Measurements from ENCODE around the gene DIPK1A. TPM values are rescaled to one million over a fixed set of nuclear protein-coding genes. Genes with fewer than 3 reads are reported as not detected.

Gene DIPK1A
- total RNA-seq, 1 donor from 2014 or later: 7.9 TPM

DNA sequence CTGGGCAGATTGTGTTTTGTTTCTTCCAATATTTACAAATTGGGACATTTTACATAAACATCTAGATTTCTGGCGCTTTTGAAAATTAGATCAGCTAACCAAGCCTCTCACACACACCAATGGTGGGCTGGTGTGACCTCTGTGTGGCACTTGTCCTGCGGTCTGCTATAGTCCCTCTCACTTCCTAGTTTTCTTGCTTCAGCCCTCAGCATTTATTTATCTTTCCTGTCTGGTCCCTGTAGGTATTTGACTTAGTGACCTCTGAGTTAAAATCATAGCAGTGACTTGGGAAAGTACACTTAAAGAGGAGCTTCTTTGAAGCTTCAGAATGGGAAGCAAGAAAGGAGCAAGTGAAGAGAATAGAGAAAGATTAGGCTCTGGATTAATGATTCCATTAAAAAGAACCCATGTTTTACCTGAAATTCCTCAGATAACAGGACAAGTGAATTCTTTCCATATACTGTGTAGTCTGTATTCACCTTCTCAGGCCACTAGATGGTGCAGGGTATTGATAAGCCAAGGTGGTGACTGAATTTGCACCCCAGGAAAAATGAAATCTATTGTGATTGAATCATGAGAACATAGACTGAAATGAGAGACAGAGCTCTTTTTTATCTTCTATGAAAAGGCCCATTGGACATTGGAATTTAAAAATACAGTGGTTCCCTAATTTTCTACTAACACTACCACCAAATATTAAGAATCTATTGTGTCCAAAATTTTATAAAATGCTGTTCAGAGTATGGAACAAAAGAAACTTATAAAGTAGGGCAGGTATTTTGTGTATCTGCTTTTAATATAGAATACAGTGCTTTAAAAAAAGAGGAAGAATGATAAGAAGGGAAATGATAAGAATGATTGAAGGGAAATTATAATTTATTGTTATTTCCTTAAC is 7.1 kb upstream of the DIPK1A start:
- no peaks in the 10 kb centered on the region for H3K9me3 ChIP-seq
- no peak for DNase-seq (ENCODE audit: extremely low spot score in 2 of 2)
- TF ChIP-seq, protein P1, sequence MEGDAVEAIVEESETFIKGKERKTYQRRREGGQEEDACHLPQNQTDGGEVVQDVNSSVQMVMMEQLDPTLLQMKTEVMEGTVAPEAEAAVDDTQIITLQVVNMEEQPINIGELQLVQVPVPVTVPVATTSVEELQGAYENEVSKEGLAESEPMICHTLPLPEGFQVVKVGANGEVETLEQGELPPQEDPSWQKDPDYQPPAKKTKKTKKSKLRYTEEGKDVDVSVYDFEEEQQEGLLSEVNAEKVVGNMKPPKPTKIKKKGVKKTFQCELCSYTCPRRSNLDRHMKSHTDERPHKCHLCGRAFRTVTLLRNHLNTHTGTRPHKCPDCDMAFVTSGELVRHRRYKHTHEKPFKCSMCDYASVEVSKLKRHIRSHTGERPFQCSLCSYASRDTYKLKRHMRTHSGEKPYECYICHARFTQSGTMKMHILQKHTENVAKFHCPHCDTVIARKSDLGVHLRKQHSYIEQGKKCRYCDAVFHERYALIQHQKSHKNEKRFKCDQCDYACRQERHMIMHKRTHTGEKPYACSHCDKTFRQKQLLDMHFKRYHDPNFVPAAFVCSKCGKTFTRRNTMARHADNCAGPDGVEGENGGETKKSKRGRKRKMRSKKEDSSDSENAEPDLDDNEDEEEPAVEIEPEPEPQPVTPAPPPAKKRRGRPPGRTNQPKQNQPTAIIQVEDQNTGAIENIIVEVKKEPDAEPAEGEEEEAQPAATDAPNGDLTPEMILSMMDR (IDR thresholded peaks at IDR 0.05): peak in 1 of 3 experiments; percentile 29
- no peak for TF ChIP-seq POLR2AphosphoS5 (IDR thresholded peaks at IDR 0.05; ENCODE audit: insufficient read depth in 1 of 2, low read depth in 1 of 2)
- no peaks in the 10 kb centered on the region for H3K27me3 ChIP-seq
- H3K4me3 ChIP-seq: no peak overlapping the region
- intact Hi-C loops (cut with DNase I): no loop called here
- H3K27ac ChIP-seq: no peak overlapping the region
- H3K36me3 ChIP-seq: no peaks in the 10 kb centered on the region
- peaks cover 8% of the 10 kb centered on the region for H3K4me1 ChIP-seq

DNA sequence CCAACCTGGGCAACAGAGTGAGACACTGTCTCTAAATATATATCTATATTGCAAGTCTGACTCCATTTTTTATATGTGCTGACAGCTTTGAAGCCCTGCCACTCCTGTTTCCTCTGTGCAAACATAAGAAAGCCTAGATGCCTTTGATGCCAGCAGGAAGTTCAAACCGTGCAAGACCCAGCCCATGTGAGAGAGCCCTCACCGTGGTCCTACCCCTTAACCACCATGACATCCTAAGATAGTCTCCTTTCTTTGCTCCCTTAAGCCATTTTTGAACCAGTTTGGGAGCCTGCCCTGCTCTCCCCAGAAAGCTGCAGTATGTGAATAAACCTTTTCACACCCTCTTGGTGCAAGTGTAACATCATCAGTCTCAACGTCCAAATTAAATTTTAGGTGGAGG is 3.7 kb upstream of the DIPK1A start:
- Histone ChIP-seq H3K27me3 (no peaks in the 10 kb centered on the region), H3K36me3 (no peaks in the 10 kb centered on the region), H3K4me3 (no peak overlapping the region), H3K27ac (no peak overlapping the region), H3K4me1 (peaks cover 8% of the 10 kb centered on the region), H3K9me3 (no peaks in the 10 kb centered on the region)
- TF ChIP-seq POLR2AphosphoS5 (IDR thresholded peaks at IDR 0.05; ENCODE audit: insufficient read depth in 1 of 2, low read depth in 1 of 2): no peak
- TF ChIP-seq, protein P1 (IDR thresholded peaks at IDR 0.05): no peak
- TF ChIP-seq POLR2A (IDR thresholded peaks at IDR 0.05): no peak
- intact Hi-C loops (cut with DNase I): loop anchor here (1.0 kb wide), 1 partner anchor 18 kb away; no protein-coding TSS in a partner anchor
- DNase-seq (ENCODE audit: extremely low spot score in 2 of 2): no peak

DNA sequence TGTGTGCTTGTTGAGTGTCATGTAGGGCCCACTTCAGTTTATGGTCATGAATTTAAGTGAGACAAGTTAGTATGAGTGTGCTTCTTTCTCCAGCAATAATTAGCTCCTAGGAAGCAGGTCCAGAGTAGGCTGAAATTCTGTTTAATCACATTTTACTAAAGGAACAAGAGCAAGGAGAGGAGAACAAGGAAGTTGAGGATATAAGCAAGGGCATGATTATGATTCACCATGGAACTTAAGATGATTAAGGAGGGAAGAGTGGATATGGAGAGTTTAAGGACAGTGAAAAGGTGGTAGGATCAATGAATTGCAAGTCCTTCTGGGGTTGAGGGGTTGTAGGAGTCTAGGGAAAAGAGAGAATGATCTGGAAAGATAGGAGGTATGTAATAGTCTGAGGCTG is 3.1 kb upstream of the DIPK1A start:
- H3K27me3 ChIP-seq: no peaks in the 10 kb centered on the region
- intact Hi-C loops (cut with DNase I): loop anchor here (1.0 kb wide), 1 partner anchor 19 kb away; no protein-coding TSS in a partner anchor
- no peaks in the 10 kb centered on the region for H3K36me3 ChIP-seq
- no peak overlapping the region for H3K4me3 ChIP-seq
- no peak overlapping the region for H3K27ac ChIP-seq
- TF ChIP-seq POLR2A (IDR thresholded peaks at IDR 0.05) (no peak), POLR2AphosphoS5 (IDR thresholded peaks at IDR 0.05; ENCODE audit: insufficient read depth in 1 of 2, low read depth in 1 of 2) (no peak)
- TF ChIP-seq, protein P1 (IDR thresholded peaks at IDR 0.05): no peak
- no peaks in the 10 kb centered on the region for H3K9me3 ChIP-seq
- peaks cover 8% of the 10 kb centered on the region for H3K4me1 ChIP-seq
- DNase-seq (ENCODE audit: extremely low spot score in 2 of 2): no peak

DNA sequence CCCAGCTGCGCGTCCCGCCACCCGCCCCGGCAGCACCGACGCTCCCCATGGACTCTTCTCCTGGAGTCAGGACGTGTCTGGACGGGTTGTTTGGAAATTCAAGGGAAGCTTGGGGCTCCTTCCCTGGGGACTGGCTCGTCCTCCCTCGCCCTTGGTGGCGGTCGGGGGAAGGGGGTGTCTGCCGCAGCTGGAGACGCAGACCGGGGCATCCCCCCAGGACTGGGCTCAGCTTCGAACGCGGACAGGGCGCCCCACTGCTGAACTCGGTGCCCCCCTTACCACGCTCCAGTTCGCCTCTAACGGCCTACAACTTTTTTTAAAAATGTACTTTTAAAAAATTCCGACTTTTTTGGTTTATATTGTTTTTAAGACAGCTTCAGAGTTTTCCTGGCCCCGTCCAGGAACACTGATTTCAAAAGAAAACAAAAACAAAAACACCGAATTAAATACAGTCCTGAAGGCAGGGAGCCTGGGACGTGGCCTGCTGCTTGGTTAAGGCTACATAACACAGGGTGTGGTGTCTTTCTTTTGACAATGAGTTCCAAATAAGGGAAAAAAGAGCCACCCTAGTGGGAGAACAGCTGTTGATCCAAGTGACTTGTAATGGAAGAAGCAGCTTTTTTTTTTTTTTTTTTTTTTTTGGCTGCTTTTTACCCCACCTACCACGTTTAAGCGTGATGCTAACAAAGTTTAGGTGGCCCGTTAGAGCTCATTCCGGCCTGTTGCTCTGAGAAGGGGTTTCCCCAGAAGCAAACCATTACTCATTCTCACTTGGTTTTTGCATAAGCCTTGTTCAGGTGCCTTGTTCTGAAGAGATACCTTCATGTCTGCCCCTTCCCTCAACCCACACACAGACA is 862 bp upstream of the DIPK1A start:
- Histone ChIP-seq H3K9me3 (no peaks in the 10 kb centered on the region), H3K27me3 (no peaks in the 10 kb centered on the region), H3K36me3 (no peaks in the 10 kb centered on the region), H3K4me1 (peaks cover 9% of the 10 kb centered on the region), H3K27ac (peak overlapping the region; percentile 96), H3K4me3 (peak overlapping the region; percentile 79 to 87)
- DNase-seq (ENCODE audit: extremely low spot score in 2 of 2): no peak
- intact Hi-C loops (cut with DNase I): no loop called here
- TF ChIP-seq POLR2A (IDR thresholded peaks at IDR 0.05) (peak in 1 of 2 donors; percentile 11), POLR2AphosphoS5 (IDR thresholded peaks at IDR 0.05; ENCODE audit: insufficient read depth in 1 of 2, low read depth in 1 of 2) (peak; percentile 57 to 62)
- TF ChIP-seq, protein P1 (IDR thresholded peaks at IDR 0.05): no peak
